Testis (tissue), 3 donors: ENCODE results near the gene LARP1B. TPM values are rescaled to one million over a fixed set of nuclear protein-coding genes. Genes with fewer than 3 reads are reported as not detected.

Source experiments
- DNase-seq: peaks from one replicate; pipeline ENCODE4 v3.0.0-alpha.2; 2019
- H3K27ac ChIP-seq, 2 donors: fragments of 200-600 bp; sonication (generic); one replicate each; pipeline ENCODE4 v1.5.1; 2019
- H3K27me3 ChIP-seq: fragments of 200-600 bp; sonication (generic); one replicate; pipeline ENCODE4 v1.5.1; 2019
- H3K36me3 ChIP-seq: fragments of 200-600 bp; sonication (generic); one replicate; pipeline ENCODE4 v1.5.1; 2017; ENCODE audit warnings: low read depth; ENCODE audit errors: missing control alignments
- H3K4me1 ChIP-seq: fragments of 200-600 bp; sonication (generic); one replicate; pipeline ENCODE4 v1.5.1; 2019
- H3K4me3 ChIP-seq, 2 donors: fragments of 200-600 bp; sonication (generic); one replicate each; pipeline ENCODE4 v1.5.1; 2017 to 2019
- H3K9me3 ChIP-seq: fragments of 200-600 bp; sonication (generic); one replicate; pipeline ENCODE4 v1.5.1; 2017
- POLR2A ChIP-seq: fragments of 450-650 bp; IDR thresholded peaks from one replicate; pipeline ENCODE4 v1.6.1; 2017; ENCODE audit warnings: antibody characterized with exemption, mild to moderate bottlenecking, moderate library complexity
- WGBS, 2 donors: methylation state at CpG; one replicate each; pipeline ENCODE4 v1.1.5; 2018; 5-methylcytosine and 5-hydroxymethylcytosine counted together
- intact Hi-C: fragments of 100-400 bp; cut with DNase I; formaldehyde crosslinking; loops from one replicate; pipeline ENCODE4 v1.15.1; 2023; ENCODE audit warnings: low total_unique reads
- polyA plus RNA-seq: library from polyadenylated mRNA; stranded (reverse); fragments of 350-450 nt; fragmentation: Illumina TruSeq; extraction: RNeasy Lipid Tissue Mini Kit (QIAGEN cat#74804); gene quantifications from one replicate; pipeline ENCODE4 v1.2.3, GENCODE V29; 2014; ENCODE audit warnings: low read depth, low replicate concordance; ENCODE audit not compliant: insufficient read depth
- total RNA-seq, 2 donors: library from RNA; depleted of rRNA; stranded (reverse); fragments of >200 nt; gene quantifications; one replicate each; pipeline ENCODE4 v1.2.3, GENCODE V29; 2016
- TF ChIP-seq, protein P1 (sequence below), 3 experiments: fragments of 450-650 bp in 2 of 3; fragments of 200-600 bp in 1 of 3; sonication (generic) in 1 of 3; IDR thresholded peaks; one replicate each; pipeline ENCODE4 v1.5.1; 2016 to 2019; ENCODE audit warnings: antibody characterized with exemption in 3 of 3, mild to moderate bottlenecking in 2 of 3, moderate library complexity in 1 of 3

LARP1B gene
- total and polyA plus RNA-seq, 3 donors from 2014 or later, result 54.5 to 97.5 (median 86.1) TPM

DNA sequence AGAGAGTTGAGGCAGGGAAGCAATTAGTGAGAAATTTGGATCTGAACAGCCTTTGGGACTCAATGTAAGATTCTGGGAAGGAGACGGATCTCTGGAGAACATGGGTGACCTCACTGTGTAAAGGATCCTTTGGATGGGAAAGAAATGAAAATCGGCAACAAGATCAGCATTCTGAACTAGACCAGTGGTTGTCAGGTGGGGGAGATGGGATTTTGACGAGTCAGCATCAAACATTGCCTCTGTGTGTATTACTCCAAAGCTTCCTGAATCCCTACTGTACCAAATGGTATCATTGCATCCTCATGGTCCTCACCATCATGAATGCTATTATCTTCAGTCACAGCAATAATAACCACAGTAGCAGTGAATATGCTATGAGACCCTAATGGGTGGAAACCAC is 173.7 kb downstream of the LARP1B start:
- Histone ChIP-seq H3K27ac (no peak overlapping the region), H3K4me3 (no peak overlapping the region), H3K27me3 (no peaks in the 10 kb centered on the region), H3K36me3 (no peaks in the 10 kb centered on the region), H3K4me1 (no peaks in the 10 kb centered on the region), H3K9me3 (no peaks in the 10 kb centered on the region)
- no peak for TF ChIP-seq POLR2A
- TF ChIP-seq, protein P1, sequence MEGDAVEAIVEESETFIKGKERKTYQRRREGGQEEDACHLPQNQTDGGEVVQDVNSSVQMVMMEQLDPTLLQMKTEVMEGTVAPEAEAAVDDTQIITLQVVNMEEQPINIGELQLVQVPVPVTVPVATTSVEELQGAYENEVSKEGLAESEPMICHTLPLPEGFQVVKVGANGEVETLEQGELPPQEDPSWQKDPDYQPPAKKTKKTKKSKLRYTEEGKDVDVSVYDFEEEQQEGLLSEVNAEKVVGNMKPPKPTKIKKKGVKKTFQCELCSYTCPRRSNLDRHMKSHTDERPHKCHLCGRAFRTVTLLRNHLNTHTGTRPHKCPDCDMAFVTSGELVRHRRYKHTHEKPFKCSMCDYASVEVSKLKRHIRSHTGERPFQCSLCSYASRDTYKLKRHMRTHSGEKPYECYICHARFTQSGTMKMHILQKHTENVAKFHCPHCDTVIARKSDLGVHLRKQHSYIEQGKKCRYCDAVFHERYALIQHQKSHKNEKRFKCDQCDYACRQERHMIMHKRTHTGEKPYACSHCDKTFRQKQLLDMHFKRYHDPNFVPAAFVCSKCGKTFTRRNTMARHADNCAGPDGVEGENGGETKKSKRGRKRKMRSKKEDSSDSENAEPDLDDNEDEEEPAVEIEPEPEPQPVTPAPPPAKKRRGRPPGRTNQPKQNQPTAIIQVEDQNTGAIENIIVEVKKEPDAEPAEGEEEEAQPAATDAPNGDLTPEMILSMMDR (IDR thresholded peaks at IDR 0.05), result no peak
- 93 to 95% methylated on average over 3 of the region's 3 CpGs for WGBS, 2 donors
- intact Hi-C loops, result no loop called here
- no peak for DNase-seq

DNA sequence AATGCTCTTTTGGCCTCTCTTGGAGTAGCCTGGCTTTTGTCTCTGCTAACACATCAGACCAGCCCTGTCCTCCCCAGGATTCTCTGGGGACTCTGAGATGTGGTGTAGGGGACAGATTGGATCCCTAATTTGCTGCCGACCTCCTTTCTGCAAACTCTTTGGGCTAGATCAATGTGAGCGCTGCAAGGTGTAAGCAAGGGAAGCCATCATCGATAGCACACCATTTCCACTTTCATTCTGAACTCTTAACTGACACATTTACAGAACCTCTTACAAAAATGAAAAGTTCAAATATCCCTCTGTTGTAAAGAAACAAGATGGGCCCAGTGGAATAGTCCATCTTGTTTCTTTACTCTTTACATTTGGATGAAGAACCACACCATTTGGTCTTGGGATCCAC is 179.9 kb downstream of the LARP1B start:
- H3K27ac ChIP-seq, result no peak overlapping the region
- WGBS, 2 donors, result 93 to 100% methylated on average over 3 of the region's 3 CpGs
- DNase-seq, result no peak
- H3K36me3 ChIP-seq, result no peaks in the 10 kb centered on the region
- H3K4me1 ChIP-seq, result no peaks in the 10 kb centered on the region
- no peaks in the 10 kb centered on the region for H3K27me3 ChIP-seq
- no peak overlapping the region for H3K4me3 ChIP-seq
- TF ChIP-seq POLR2A, result no peak
- TF ChIP-seq, protein P1 (IDR thresholded peaks at IDR 0.05), result no peak
- H3K9me3 ChIP-seq, result no peaks in the 10 kb centered on the region
- intact Hi-C loops, result no loop called here

DNA sequence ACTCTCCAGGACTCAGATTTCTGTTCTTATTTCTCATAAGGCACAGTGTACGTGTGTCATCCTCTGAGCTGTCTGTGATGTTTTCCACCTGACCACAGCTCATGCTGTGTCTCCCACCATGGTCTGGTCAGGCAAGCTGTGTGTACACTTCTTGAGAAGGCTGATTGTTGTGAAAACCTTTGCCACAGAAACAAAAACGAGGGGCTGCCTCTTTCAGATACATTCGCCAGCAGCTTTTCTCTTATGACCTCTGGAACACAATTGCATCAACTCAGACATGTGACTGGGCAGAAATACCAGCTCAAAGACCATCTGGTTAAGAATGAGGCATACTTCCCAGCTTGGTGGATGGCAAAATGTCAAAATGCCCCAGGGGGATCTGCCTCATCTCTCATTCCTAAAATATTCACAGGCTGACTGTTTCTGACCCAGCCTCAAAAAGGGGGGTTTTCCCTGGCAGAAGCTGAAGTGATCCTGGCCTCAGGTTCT is 180.4 kb downstream of the LARP1B start:
- DNase-seq, result no peak
- Histone ChIP-seq H3K36me3 (no peaks in the 10 kb centered on the region), H3K4me1 (no peaks in the 10 kb centered on the region), H3K27me3 (no peaks in the 10 kb centered on the region), H3K27ac (no peak overlapping the region), H3K9me3 (no peaks in the 10 kb centered on the region), H3K4me3 (no peak overlapping the region)
- WGBS, 2 donors, result 71 to 86% methylated on average over 3 of the region's 3 CpGs
- intact Hi-C loops, result no loop called here
- TF ChIP-seq, protein P1 (IDR thresholded peaks at IDR 0.05), result no peak
- TF ChIP-seq POLR2A, result no peak

DNA sequence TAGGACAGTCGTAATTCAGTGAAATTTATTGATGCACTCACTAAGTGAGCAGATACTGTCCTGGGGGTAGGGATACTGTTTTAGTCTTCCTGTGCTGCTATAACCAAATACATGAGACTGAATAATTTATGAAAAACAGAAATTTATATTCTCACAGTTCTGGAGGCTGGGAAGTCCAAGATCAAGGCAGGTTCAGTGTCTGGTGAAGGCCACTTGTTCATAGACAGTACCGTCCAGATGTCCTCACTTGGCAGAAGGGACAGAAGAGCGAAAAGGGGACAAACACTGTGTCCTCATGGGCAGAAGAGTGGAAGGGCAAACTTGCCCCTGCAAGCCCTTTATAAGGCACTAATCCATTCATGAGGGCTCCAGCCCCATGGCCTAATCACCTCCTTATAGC is 180.9 kb downstream of the LARP1B start:
- intact Hi-C loops, result no loop called here
- no peaks in the 10 kb centered on the region for H3K36me3 ChIP-seq
- H3K4me1 ChIP-seq, result no peaks in the 10 kb centered on the region
- H3K4me3 ChIP-seq, result no peak overlapping the region
- H3K27me3 ChIP-seq, result no peaks in the 10 kb centered on the region
- H3K27ac ChIP-seq, result no peak overlapping the region
- H3K9me3 ChIP-seq, result no peaks in the 10 kb centered on the region
- DNase-seq, result no peak
- TF ChIP-seq, protein P1 (IDR thresholded peaks at IDR 0.05), result no peak
- no peak for TF ChIP-seq POLR2A
- 90 to 96% methylated on average over 3 of the region's 3 CpGs for WGBS, 2 donors

DNA sequence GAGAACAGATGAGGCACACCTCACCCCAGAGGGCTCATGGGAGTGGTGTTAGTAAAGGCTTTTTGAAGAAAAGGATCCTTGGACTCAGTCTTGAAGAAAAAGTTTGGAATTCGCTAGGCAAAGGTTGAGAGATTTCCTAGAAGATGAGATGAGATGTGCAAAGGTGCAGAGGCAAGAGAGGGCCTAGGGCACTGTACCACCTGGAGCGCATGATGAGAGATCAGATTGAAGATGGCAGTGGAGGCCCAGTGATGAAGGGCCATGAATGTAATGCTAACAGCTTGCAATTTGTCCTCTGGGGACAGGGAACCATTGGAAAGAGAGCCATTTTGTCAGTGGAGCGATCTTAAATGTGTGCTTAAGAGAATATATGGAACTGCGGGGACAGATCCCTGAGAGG is 181.5 kb downstream of the LARP1B start:
- no peak overlapping the region for H3K4me3 ChIP-seq
- H3K36me3 ChIP-seq, result no peaks in the 10 kb centered on the region
- 94 to 98% methylated on average over 4 of the region's 4 CpGs for WGBS, 2 donors
- no peaks in the 10 kb centered on the region for H3K4me1 ChIP-seq
- no peaks in the 10 kb centered on the region for H3K27me3 ChIP-seq
- TF ChIP-seq POLR2A, result no peak
- TF ChIP-seq, protein P1 (IDR thresholded peaks at IDR 0.05), result no peak
- intact Hi-C loops, result no loop called here
- DNase-seq, result no peak
- H3K9me3 ChIP-seq, result no peaks in the 10 kb centered on the region
- H3K27ac ChIP-seq, result no peak overlapping the region
